Dedifferentiated amniotic fluid mesenchymal stem cell (primary cell): ENCODE measurements around the gene PARP3.

Experiments
- DNase-seq: peaks from one replicate; pipeline ENCODE4 v3.0.0-alpha.2; 2016; ENCODE audit errors: extremely low spot score

Gene PARP3

DNA sequence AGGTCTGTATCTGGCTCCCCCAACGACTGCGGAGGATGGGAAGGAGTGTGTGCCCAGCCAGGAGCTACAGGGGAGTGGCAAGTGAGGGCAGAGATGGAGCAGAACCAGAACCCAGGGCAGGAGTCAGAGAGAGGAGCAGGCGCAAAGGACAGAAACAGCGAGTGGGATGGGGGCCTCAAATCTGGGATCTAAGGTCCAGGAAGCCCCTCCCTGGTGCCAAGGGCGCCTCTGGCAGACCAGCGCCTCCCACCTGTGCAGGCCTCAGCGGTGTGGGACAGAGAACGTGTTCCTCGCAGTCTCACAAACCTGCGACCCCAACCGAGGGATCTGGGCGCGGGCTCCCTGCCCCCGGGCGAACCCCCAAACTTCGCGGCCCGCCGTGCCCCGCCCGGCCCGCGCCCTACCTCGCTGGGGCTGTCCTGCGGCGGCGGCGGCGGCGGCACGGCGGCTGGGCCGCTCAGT is 24.8 kb downstream of the PARP3 start:
- no peak for DNase-seq

DNA sequence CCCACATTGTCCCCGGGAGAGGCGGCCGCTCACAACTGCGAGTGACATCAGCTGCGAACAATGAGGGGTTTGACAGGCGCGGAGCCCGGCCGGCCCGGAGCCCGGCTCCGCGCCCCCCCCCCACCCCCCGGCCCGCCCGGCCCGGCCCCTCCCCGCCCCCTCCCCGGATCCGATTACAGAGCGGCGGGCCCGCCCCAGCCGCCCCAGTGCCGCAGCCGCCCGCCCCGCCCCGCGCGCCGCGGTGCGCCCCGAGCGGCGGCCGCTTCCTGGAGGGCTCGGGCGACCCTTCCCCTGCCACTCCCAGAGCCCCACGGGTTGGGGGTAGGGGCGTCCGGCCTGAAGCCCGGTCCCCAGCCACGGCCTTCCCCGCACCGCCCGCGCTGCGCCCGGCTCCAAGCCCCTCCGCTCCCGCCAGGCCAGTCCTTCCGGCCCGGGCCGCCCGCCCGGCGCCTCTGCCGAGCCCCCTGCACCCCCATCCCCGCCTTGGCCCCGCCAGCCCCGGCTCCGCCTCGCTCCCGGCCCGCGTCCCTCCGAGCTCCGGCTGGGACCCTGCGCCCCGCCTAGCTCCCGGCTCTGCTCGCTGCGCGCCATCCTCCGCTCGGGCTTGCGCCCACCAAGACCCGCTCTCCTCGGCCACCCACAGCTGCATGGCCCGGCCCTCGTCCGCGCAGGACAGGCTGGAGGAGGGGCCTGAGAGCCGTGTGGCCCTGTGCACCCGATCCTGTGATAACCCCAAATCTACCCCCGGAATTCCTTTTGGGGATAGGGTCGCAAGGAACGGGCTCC is 25.4 kb downstream of the PARP3 start, which contains the start of gene PCBP4:
TSS of gene PCBP4 (minus strand) at position 71 of the 786 bp plus-strand sequence. CDS start 6,214 bp downstream, outside the sequence.
- DNase-seq: peak; percentile 24

- DNase-seq: no peak
Measured at GRCh38 chr3:51968170-51968775, 26.1 kb downstream of the PARP3 start.

GRCh38 chr3:51968883-51969678 is 26.9 kb downstream of the PARP3 start:
- DNase-seq: no peak

DNA sequence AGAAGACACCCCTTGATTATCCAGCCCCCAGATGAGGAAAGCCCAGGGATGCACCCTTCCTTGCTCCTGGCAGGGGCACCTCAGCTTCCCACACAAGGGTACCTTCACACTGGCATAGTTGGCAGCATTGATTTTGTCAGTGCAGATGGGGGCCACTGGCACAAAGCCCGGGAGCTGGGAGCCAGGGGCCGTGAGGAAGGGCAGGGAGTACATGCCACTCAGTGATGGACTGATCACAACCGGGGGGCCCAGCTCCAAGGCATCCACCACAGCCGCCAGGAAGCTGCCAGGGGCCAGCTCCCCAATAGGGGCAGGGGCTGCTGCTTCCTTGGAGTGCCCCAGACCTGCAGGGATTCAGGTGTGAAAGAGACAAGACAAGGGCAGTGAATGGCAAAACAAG is 27.7 kb downstream of the PARP3 start:
- no peak for DNase-seq

DNA sequence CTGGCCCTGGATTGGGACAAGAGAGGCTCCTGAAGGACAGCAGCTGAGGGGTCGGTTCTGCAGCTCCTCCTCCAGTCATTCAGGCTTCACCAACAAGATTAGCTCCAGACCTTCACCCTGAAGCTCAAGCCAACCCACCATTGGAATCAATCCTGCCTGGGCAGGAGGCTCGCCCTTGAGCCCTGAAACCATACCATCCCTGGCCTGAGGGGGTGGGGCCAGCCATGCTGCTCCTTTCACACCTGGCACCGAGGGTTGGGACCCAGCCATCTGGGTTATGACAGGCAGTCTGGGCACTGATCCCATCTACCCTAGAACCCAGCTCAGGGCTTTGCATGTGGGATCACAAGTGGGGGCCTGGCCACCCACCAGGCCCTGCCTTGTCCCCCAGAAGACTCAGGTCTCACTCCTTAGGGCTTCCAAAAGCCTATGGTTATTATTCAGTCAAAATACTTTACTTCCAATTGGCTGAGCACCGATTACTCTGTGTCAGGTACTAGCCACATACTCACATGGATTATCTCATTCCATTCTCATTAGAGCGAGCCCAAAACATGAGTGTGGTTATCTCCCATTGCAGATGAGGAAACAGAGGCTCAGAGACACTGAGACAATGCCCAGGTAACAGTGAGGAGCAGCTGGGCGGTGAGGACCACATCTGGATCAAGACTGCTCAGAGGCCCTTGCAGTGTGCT is 28.6 kb downstream of the PARP3 start:
- DNase-seq: no peak

DNA sequence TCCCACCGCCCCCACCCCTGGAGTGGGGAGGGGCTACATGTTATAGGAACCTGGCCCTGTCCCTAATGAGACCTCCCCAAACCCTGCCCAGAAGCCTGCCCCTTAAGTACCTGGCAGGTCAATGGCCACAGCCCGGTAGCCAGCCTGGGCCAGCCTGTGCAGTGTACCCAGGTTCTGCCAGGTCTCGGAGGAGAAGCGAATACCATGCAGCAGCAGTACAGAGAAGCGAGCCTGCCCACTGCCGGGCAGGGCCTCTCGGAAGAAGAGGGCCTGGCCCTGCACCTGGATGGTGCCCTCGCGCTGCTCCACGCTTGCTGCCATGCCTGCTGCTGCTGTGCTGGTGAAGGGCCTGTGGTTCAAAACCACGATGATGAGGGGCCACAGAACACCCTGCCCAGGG is 29.2 kb downstream of the PARP3 start:
- DNase-seq: no peak

DNA sequence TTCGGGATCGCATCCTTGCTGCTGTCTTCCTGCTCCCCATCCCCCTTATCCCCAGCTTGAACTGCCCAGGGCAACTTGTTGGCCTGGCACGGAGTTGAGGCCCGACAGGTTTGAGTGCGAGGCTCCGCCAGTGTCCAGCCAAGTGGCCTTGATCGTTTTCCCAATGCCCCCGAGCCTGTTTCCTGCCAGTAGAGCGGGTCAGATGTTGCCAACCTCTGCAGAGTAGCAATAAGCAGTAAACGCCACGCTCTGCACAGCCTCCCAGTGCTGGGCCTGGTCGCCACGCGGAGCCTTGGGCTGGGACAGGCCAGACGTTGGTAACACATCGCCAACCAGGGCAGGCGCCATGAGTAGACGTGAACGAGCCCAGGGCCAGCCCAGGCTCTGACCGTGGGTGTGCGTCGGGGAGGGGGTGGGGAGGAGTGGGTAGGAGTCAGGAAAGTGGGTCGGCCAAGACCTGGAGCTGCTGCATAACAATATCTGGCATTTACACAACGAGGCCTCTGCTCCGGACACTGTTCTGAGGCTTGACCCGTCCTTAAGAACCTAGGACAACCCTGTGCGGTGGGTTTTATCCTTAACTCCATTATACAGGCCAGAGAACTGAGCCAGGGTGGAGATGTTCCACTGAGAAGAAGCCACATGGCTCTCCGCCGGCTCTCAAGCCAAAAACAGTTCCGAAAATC is 32.3 kb downstream of the PARP3 start:
- no peak for DNase-seq

DNA sequence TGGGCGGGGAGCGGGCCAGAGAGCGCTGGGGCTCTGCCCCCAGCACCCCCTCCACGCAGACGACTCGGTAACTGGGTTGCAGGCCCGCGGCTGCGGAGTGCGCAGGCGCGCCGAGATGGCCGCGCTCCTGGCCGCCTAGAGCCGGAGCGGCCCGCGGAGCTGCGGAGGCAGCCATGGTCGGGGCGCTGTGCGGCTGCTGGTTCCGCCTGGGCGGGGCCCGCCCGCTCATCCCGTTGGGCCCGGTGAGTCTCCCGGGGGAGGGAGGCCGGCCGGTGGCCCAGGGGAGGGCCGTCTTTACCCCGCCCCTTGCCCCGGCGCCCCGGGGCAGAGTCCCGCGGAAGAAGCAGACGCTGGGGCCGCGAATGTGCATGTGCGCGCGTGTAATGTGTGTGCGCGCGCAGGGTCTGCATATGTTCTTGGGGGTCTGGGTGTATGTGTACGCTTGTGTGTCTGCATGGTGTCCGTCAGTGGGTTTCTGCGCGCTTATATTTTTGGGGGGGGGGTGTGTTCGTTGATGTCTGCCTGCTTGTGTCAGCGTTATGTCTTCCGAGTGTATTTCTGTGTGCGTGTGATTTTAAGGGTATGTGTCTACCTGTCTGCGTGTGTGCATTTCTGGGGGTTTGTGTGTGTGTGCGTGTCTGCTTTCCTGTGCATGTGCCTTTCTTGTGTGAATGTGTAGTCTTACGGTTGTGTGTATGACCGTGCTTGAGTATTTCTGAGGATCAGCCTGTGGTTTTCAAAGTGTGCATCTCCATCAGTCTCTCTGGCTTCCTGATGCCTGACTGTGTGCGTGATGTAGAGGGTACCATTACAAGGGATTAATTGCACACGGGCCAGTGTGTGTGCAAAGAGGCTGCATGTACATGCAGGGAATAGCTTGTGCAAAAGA is 33.0 kb downstream of the PARP3 start, which contains the start of gene ABHD14A:
TSS of gene ABHD14A (plus strand) at position 102 of the 889 bp plus-strand sequence. CDS start at position 174, 72 bp downstream.
- DNase-seq: peak; percentile 49

- no peak for DNase-seq
Measured at GRCh38 chr3:51975852-51976549, 33.8 kb downstream of the PARP3 start.

DNA sequence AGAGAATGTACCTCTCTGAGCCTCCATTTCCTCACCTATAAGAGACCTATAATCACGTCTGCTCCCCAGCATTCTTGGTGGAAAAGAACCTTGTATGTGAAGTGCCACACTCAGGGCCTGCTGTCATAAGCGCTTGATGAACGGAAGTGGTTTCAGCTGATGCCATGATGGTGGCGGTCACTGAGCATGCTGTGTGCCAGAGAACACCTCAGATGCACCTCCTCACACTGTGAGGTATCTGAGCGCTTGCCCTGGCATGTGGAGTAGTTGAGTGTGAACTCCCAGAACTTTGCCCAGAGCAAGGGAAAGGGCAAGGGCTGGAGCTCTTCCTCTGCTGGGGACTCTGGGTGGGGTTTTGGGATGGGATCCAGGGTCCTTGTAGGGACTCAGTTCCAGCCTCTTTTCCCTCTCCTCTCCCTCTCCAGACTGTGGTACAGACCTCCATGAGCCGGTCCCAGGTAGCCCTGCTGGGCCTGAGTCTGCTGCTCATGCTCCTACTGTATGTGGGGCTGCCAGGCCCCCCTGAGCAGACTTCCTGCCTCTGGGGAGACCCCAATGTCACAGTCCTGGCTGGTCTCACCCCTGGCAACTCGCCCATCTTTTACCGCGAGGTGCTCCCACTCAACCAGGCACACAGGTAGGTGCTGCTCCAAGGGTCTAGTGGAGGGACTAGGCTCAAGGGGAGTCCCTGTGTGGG is 35.4 kb downstream of the PARP3 start:
- no peak for DNase-seq

DNA sequence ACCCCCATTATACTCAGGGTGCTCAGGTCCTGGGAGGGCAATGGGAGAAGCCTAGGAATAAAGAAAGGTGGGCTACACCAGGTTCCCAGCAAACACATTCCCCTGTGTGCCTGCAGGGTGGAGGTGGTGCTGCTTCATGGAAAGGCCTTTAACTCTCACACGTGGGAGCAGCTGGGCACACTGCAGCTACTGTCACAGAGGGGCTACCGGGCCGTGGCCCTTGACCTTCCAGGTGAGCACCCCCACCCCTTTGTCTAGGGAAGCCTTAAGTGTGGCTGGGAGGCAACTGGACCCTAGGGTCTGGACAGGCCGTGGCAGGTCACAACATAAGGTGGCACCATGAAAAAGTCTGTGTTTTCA is 36.0 kb downstream of the PARP3 start:
- no peak for DNase-seq

- no peak for DNase-seq
Measured at GRCh38 chr3:51980253-51980652, 38.1 kb downstream of the PARP3 start.

DNA sequence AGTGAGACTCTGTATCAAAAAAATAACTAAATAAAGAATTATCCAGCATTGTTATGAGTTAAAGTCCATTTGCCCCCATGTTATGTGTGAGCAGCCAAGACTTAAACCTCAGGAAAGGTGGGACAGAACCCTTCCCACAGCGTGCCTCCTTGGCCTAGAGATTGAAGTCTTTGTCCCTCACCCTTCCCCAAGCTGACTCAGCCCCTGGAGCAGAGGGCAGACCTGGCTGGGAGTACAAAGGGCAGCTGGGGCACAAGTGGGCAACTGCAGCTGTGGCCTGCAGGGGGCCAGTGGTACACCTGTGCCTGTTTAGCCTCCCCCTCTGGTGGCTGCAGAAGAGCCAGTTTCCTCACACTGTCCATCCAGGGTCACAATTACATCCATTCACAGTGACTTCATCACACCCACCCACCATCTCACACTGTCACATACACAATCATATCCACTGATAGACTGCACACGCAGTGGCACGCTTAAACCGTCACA is 40.2 kb downstream of the PARP3 start:
- no peak for DNase-seq

GRCh38 chr3:51982838-51983577 is 40.8 kb downstream of the PARP3 start, which contains the start of gene ACY1:
TSS of gene ACY1 (plus strand) at chr3:51983535. CDS start at chr3:51984065, 530 bp downstream.
- DNase-seq: peak; percentile 67

GRCh38 chr3:51983578-51984268 is 41.6 kb downstream of the PARP3 start:
- DNase-seq: no peak

- no peak for DNase-seq
Measured at GRCh38 chr3:51984269-51984647, 42.1 kb downstream of the PARP3 start.
